LHCN-M2 (cell line): Measurements from ENCODE around the gene TJP3. TPM values are rescaled to one million over a fixed set of nuclear protein-coding genes. Genes with fewer than 3 reads are reported as not detected.

Experiments
- DNase-seq: peaks from one replicate; pipeline ENCODE4 v3.0.0-alpha.2; 2012; ENCODE audit warnings: low read depth
- total RNA-seq: library from RNA; depleted of rRNA; stranded (reverse); fragments of >200 nt; gene quantifications from 2 replicates; pipeline ENCODE4 v1.2.3, GENCODE V29; 2014

Gene TJP3
- total RNA-seq, 1 experiment from 2014 or later = not detected

GRCh38 chr19:3671680-3672574 lies 36.3 kb upstream of the TJP3 start:
- no peak for DNase-seq

- no peak for DNase-seq
Observed at GRCh38 chr19:3672575-3672948, 35.6 kb upstream of the TJP3 start.

- no peak for DNase-seq
Observed at GRCh38 chr19:3672993-3673392, 35.2 kb upstream of the TJP3 start.

DNA sequence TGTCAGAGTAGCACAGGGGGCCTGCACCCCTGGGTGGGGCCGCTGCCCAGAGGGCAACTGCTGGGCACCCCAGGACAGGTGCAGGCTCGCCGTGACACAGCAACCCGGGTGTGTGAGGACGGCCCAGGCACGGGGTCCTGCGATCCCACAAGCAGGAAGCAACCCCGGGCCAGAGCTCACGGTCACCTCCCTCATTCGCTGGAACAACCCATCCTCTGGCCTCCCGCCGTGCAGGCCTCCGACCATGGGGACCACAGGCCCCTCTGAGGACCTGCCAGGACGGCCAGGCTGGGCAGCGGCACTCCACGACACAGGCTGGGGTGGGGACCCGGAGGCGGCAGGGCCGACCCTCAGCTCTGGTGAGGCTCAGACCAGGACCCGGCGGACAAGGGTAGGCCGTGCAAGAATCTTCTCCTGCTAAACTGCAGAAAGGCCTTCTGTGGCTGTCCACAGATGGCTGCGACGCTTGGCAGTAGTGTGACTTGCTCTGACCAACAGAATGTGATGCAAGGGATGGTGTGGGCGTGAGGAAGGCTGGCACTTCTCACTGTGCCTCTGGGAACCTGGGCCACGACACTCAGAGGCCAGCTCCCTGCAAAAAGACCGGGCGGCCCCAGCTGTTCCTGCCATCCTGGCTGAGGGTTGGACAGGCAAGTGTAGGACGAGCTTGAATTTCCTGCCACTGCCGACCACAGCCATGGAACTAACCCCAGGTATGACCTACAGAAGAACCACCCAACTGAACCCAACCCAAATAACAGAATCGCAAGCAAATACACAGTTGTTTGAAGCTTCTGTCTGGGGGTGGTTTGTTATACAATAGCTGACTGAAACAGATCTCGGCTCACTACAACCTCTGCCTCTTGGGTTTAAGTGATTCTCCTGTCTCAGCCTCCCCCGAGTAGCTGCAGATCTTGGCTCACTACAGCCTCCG lies 34.4 kb upstream of the TJP3 start:
- no peak for DNase-seq

DNA sequence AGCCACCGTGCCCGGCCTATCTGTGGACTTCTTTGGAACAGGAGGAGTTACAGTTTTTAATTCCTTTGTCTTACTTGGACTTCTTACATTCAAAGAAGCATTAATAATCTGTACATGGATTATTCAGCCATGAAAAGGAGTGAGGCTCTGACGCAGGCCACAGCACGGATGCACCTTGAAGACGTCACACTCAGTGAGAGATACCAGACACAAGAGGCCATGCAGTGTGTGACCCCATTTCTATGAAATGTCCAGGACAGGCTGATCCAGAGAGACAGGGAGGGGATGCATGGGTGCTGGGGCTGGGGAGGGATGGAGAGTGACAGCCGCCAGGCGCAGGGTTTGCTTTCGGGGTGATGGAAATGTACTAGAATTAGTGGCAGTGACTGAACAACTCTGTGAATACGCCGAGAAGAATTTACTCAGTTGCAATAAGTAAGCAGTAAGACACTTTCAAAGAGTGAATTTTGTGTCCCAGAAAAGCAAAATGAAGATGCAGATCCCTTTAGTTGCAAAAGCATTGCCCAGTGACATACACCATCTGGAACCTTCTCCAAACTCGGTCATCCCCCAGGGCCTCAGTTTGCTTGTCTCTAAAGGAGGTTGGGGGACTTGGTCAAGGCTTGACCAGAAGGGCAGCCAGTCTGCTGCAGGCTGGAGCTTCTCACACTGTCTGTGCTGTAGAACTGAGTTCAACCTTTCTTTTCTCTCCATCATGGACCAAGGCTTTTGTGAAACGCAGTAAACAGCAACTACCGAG lies 33.2 kb upstream of the TJP3 start:
- DNase-seq = no peak

DNA sequence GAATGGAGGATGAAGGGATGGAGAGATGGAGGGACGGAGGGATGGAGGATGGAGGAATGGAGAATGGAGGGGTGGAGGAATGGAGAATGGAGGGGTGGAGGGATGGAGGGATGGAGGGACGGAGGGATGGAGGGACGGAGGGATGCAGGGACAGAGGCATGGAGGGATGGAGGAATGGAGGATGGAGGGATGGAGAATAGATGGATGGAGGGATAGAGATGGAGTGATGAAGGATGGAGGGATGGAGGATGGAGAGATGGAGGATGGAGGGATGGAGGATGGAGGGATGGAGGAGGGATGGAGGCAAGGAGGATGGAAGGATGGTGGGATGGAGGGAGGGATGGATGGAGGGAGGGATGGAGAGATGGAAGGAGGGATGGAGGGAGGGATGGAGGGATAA lies 30.0 kb upstream of the TJP3 start:
- DNase-seq = no peak

GRCh38 chr19:3679138-3679537 lies 29.0 kb upstream of the TJP3 start:
- no peak for DNase-seq

DNA sequence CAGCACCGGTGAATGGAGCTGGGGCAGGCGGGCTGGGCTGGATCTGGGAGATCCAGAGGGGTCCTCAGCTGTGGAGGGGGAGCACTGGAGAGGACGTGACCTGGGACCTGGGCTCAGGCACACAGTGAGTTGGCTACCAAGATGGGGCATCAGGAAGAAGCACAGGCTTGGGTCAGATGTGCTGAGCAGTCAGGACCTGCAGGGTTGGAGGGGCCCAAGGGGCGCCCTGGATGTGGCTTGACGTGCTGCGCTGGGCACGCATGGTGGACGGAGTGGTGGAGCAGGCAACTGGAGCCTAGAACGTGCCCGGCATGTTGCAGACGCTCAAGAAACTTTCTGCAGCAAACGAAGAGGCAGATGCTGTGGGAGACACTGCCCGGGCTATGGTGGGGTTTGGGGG lies 28.6 kb upstream of the TJP3 start:
- DNase-seq = no peak

DNA sequence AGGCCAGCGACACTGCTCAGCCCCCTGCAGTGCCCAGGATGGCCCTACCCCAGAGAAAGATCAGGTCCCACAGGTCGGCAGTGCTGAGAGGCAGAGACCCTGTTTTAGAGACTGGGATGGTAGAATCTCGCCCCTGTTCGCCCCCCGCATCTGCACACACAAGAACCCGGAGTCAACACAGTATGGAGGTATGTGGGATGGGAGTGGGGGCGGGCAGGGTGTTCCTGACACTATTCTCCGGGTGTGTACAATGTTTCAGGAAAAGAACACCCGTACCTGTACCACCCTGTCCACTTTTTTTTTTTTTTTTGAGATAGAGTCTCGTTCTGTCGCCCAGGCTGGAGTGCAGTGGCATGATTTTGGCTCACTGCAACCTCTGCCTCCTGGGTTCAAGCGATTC lies 27.2 kb upstream of the TJP3 start:
- no peak for DNase-seq

DNA sequence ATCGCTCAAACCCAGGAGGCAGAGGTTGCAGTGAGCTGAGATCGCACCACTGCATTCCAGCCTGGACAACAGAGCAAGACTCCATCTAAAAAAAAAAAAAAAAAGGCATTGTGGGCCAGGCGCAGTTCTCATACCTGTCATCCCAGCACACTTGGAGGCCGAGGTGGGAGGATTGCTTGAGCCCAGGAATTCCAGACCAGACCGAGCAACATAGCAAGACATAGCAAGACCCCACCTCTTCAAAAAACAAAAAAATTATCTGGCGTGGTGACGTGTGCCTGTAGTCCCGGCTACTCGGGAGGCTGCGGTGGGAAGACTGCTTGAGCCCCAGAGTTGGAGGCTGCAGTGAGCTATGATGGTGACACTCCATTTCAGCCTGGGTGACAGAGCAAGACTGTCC lies 25.9 kb upstream of the TJP3 start:
- DNase-seq = no peak

DNA sequence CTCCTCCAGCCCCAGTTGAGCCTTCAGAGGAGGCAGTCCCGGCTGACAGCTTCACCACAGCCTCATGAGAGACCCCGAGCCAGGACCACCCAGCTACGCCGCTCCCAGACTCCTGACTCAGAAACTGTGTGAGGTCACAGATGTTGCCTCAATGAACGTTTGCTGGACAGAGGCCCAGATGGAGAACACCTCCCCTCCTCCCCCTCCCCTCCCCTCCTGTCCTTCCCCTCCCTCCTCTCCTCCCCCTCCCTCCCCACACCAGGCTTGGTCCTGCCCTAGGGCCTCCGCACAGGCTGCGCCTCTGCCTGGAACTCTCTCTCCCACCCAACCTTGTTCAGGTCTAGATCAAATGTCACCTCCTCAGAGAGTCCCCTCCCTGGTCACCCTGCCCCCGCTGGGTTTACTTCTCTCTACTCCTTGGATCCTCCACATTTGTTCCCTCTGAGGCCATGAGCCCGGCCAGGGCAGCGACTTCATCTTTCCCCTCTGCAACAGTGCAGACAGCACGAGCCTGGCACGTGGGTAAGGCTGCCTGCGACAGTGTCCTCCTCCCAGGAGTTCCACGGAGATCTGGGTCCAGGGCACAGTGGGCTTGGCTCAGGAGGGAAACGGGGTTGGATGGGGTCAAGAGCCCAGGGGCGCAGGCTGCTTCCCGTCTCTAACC lies 25.3 kb upstream of the TJP3 start:
- no peak for DNase-seq

DNA sequence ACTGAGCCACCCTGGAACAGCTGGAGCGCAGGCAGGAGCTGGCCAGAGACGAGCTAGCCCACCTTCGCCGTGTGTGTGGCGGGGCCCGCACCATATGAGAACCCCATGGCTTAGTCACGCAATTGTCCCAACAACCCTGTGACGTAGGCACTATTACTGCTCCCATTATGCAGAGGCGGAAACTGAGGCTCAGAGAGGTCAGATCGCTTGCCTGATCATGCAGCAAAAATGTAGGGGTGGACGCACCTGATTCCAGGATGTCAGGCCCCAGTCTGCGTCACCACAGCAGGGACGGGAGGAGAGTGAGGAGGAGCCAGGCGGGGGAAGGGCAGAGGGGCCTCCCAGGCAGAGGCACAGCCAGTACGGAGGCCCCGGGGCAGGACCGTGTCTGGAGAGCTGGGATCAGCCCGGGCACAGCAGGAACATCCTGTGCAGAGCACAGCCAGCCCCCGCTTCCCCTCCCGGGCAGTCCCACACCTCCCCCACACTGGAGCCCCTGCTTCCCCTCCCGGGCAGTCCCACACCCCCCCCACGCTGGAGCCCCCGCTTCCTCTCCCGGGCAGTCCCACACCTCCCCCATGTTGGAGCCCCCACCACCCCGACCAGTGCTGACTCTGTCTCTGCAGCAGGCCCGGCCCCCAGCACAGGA lies 24.7 kb upstream of the TJP3 start:
- no peak for DNase-seq

- DNase-seq = no peak
Observed at GRCh38 chr19:3684054-3684816, 23.9 kb upstream of the TJP3 start.

- DNase-seq = no peak
Observed at GRCh38 chr19:3684817-3685410, 23.3 kb upstream of the TJP3 start.

GRCh38 chr19:3687393-3687773 lies 20.8 kb upstream of the TJP3 start:
- no peak for DNase-seq

GRCh38 chr19:3687774-3688706 lies 20.1 kb upstream of the TJP3 start:
- DNase-seq = no peak

DNA sequence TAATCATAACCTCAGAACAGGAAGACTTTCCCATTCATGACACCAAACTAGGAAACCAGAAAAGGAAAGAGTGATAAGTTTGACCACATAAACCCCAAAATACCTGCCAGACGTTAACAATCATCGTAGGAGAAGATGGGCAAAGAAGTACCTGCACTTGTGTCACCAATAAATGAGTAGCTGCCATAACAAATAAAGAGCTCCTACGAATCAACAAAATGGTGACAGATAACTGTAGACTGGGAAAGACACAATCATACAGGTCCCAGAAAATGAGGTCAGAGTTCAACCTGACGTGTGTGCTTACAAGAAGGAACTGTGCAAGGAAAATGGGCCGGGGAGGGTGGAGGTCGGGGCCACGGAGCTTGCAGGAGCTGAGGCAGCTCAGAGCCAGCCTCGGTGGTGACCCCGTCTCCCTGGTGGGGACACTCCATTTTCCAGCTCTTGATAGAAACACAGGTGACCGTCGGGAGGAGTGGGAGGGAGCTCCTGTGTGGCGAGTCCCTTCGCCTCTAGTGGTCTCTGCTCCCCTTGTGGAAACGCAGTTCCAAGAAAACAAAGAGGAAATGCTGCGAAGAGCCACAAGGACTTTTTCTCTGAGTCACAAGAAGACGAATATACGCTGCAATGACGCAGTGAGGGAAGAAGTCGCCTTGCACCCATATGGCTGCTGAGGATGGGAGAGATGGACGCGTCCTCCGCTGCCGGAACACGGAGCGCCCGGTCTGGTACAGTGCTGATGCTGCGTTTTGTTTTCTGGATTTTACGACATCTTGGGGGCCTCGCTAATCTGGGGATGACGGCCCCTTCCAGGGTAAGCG lies 17.4 kb upstream of the TJP3 start:
- DNase-seq = no peak

DNA sequence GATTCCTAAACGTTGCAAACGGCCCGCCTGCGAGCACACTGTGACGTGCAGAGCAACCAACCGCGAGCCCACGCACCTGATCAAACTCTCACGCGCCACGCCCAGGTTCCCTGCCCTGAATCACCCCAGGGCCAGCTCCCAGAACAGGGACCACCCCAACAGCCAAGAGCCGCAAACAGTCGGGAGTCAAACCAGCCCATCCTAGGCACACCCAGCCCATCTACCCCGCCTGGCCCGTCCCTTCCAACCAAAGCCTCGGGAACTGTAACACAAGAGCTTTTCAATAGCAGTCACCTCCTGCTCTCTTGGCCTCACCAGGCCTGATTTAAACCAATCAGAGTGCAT lies 16.8 kb upstream of the TJP3 start:
- DNase-seq = no peak
